Measurements from ENCODE around the gene GPR161. TPM values are rescaled to one million over a fixed set of nuclear protein-coding genes. Genes with fewer than 3 reads are reported as not detected.

GPR161 gene
- total RNA-seq, 3 donors from 2014 or later (not counting 1 experiment from before 2014, with no cell fraction given): not detected

DNA sequence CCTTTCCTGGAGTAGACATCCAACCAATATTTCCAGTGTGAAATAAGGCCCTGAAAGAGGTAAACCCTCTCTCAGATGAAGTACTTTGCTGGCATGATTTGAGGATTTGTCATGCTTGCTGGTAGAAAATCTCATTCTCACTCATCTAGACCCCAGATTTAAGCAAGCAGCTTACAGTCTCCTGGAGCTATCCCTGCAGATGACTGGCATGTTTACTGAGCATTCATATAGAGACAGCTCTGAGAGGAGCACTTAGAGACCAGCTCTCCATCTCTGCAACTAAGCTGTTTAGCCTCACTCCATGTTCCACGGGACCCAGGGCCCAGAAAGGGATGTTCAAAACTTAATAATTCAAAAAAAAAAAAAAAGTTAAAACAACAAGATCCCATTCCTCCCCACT is 34.2 kb downstream of the GPR161 start:
- no peak overlapping the region for H3K27ac ChIP-seq (ENCODE audit: low read length)
- Mint-ChIP-seq H3K36me3 (no peaks in the 10 kb centered on the region), H3K27me3 (ENCODE audit: low read depth in 2 of 2) (peaks cover 8 to 15% of the 10 kb centered on the region in 2 donors), H3K27ac (no peak overlapping the region), H3K4me1 (no peaks in the 10 kb centered on the region), H3K9me3 (no peaks in the 10 kb centered on the region), H3K4me3 (no peak overlapping the region)
- WGBS (ENCODE audit: insufficient coverage): no CpG with 5 or more reads among the region's 1 CpG
- H3K27me3 ChIP-seq (ENCODE audit: control insufficient read depth, insufficient read depth, low read length): no peaks in the 10 kb centered on the region
- DNase-seq (no peak), ATAC-seq (no peak)
- intact Hi-C loops (cut with micrococcal nuclease): no loop called here
- H3K9me3 ChIP-seq (ENCODE audit: control insufficient read depth, insufficient read depth, low read length): no peaks in the 10 kb centered on the region
- H3K4me1 ChIP-seq (ENCODE audit: control insufficient read depth, insufficient read depth, low read length): no peaks in the 10 kb centered on the region
- no peak overlapping the region for H3K4me3 ChIP-seq (ENCODE audit: low read length)
- TF ChIP-seq, protein P1, sequence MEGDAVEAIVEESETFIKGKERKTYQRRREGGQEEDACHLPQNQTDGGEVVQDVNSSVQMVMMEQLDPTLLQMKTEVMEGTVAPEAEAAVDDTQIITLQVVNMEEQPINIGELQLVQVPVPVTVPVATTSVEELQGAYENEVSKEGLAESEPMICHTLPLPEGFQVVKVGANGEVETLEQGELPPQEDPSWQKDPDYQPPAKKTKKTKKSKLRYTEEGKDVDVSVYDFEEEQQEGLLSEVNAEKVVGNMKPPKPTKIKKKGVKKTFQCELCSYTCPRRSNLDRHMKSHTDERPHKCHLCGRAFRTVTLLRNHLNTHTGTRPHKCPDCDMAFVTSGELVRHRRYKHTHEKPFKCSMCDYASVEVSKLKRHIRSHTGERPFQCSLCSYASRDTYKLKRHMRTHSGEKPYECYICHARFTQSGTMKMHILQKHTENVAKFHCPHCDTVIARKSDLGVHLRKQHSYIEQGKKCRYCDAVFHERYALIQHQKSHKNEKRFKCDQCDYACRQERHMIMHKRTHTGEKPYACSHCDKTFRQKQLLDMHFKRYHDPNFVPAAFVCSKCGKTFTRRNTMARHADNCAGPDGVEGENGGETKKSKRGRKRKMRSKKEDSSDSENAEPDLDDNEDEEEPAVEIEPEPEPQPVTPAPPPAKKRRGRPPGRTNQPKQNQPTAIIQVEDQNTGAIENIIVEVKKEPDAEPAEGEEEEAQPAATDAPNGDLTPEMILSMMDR (IDR thresholded peaks at IDR 0.05): no peak
- no peaks in the 10 kb centered on the region for H3K36me3 ChIP-seq (ENCODE audit: control insufficient read depth, insufficient read depth, low read length)

DNA sequence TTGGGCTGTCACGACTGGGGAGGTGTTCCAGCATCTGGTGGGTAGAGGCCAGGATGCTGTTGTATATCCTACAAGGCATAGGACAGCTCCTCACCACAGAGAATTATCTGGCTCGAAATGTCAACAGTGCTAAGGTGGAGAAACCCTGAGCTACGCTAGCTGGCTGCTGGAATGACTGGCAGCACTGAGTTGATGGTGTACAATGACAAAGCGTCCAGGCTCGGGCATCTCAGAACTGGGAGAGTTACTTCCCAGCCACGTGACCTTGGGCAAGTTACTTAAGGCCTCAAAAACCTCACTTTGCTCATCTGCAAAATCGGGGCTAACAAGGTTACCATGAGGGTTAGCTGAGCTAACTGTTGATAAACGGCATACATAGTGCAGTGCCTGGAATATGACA is 35.4 kb downstream of the GPR161 start:
- Mint-ChIP-seq H3K36me3 (no peaks in the 10 kb centered on the region), H3K27me3 (ENCODE audit: low read depth in 2 of 2) (peaks cover 6 to 15% of the 10 kb centered on the region in 2 donors), H3K4me3 (no peak overlapping the region), H3K4me1 (no peaks in the 10 kb centered on the region), H3K9me3 (no peaks in the 10 kb centered on the region), H3K27ac (no peak overlapping the region)
- Histone ChIP-seq H3K36me3 (ENCODE audit: control insufficient read depth, insufficient read depth, low read length) (no peaks in the 10 kb centered on the region), H3K27ac (ENCODE audit: low read length) (no peak overlapping the region), H3K27me3 (ENCODE audit: control insufficient read depth, insufficient read depth, low read length) (no peaks in the 10 kb centered on the region), H3K9me3 (ENCODE audit: control insufficient read depth, insufficient read depth, low read length) (no peaks in the 10 kb centered on the region), H3K4me3 (ENCODE audit: low read length) (no peak overlapping the region), H3K4me1 (ENCODE audit: control insufficient read depth, insufficient read depth, low read length) (no peaks in the 10 kb centered on the region)
- no peak for ATAC-seq
- TF ChIP-seq, protein P1 (IDR thresholded peaks at IDR 0.05): no peak
- WGBS (ENCODE audit: insufficient coverage): 88% methylated on average over 8 of the region's 8 CpGs
- no peak for DNase-seq
- intact Hi-C loops (cut with micrococcal nuclease): no loop called here

DNA sequence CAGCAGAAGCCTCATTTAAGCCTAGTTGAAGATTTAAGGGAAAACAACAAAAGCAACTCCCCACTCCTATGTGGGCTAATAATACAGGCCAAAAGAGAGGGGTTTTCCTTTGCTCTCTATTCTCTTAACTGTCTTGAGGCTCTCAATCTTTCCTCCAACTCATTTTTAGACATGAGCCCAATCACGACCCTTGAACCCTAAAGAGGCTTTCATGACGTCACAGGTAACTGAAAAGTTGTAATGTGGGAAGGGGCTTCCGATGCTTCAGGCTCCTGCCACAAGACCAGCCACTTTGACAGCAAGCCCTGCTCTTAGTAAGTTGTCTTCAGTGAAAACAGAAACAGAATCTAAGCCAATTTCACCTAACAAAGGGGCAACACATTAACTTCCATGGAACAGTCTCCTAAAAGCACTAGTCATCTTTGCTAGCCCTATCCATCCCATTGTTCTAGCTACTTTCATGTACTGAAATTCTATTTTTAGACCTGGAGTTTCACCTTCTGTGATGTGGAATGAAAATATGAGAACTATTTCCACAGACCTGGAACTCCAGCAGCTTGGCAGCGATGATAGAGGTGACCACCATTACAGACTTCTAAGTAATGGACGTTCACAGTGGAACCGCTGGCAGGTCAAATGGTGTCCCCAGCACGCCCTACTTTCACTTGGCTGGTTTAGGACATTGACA is 36.3 kb downstream of the GPR161 start:
- Histone ChIP-seq H3K9me3 (ENCODE audit: control insufficient read depth, insufficient read depth, low read length) (no peaks in the 10 kb centered on the region), H3K4me1 (ENCODE audit: control insufficient read depth, insufficient read depth, low read length) (no peaks in the 10 kb centered on the region), H3K27ac (ENCODE audit: low read length) (no peak overlapping the region), H3K27me3 (ENCODE audit: control insufficient read depth, insufficient read depth, low read length) (no peaks in the 10 kb centered on the region), H3K4me3 (ENCODE audit: low read length) (no peak overlapping the region), H3K36me3 (ENCODE audit: control insufficient read depth, insufficient read depth, low read length) (no peaks in the 10 kb centered on the region)
- H3K27me3 Mint-ChIP-seq (ENCODE audit: low read depth in 2 of 2): peaks cover 7 to 9% of the 10 kb centered on the region in 2 donors
- no peak for DNase-seq
- no peak for ATAC-seq
- no peak overlapping the region for H3K27ac Mint-ChIP-seq
- H3K4me1 Mint-ChIP-seq: no peaks in the 10 kb centered on the region
- intact Hi-C loops (cut with micrococcal nuclease): no loop called here
- H3K36me3 Mint-ChIP-seq: no peaks in the 10 kb centered on the region
- H3K4me3 Mint-ChIP-seq: no peak overlapping the region
- TF ChIP-seq, protein P1 (IDR thresholded peaks at IDR 0.05): no peak
- 95% methylated on average over 6 of the region's 7 CpGs for WGBS (ENCODE audit: insufficient coverage)
- no peaks in the 10 kb centered on the region for H3K9me3 Mint-ChIP-seq

DNA sequence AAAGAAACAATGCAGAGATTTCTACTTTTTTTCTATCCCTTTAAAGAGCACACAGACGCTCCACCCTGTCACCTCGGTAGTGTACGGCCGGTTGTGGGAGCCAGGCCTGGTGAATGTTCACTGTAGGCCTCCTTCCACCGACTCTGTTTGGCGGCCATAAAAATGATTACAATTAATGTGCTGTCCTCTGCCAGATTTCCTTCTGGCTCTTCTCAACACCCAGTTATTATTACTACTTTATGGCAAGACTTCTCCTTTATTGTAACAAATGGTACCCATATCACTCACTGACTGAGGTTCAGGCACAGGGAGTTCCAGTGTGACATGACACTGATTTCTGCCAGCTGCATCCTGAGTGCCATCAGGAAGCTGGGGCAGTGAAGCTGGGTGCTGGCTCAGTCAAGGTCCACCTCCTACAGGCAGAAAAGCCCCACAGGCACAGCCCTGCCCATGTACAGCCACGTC is 37.4 kb downstream of the GPR161 start:
- Histone ChIP-seq H3K27me3 (ENCODE audit: control insufficient read depth, insufficient read depth, low read length) (no peaks in the 10 kb centered on the region), H3K36me3 (ENCODE audit: control insufficient read depth, insufficient read depth, low read length) (no peaks in the 10 kb centered on the region), H3K4me3 (ENCODE audit: low read length) (no peak overlapping the region), H3K4me1 (ENCODE audit: control insufficient read depth, insufficient read depth, low read length) (no peaks in the 10 kb centered on the region), H3K27ac (ENCODE audit: low read length) (no peak overlapping the region), H3K9me3 (ENCODE audit: control insufficient read depth, insufficient read depth, low read length) (no peaks in the 10 kb centered on the region)
- 93% methylated on average over 6 of the region's 7 CpGs for WGBS (ENCODE audit: insufficient coverage)
- DNase-seq (no peak), ATAC-seq (no peak)
- no peak overlapping the region for H3K4me3 Mint-ChIP-seq
- no peaks in the 10 kb centered on the region for H3K36me3 Mint-ChIP-seq
- H3K27me3 Mint-ChIP-seq (ENCODE audit: low read depth in 2 of 2): peaks cover 8 to 9% of the 10 kb centered on the region in 2 donors
- intact Hi-C loops (cut with micrococcal nuclease): no loop called here
- no peaks in the 10 kb centered on the region for H3K4me1 Mint-ChIP-seq
- TF ChIP-seq, protein P1 (IDR thresholded peaks at IDR 0.05): no peak
- no peak overlapping the region for H3K27ac Mint-ChIP-seq
- H3K9me3 Mint-ChIP-seq: no peaks in the 10 kb centered on the region

Measured in natural killer cell (primary cell).